Measurements from ENCODE around the gene MYO7B.
"Not testable (repeated sequence)": the region's sequence is repeated elsewhere in the genome, so short reads cannot be mapped to it uniquely, and the experiment has no call there.

Gene MYO7B

DNA sequence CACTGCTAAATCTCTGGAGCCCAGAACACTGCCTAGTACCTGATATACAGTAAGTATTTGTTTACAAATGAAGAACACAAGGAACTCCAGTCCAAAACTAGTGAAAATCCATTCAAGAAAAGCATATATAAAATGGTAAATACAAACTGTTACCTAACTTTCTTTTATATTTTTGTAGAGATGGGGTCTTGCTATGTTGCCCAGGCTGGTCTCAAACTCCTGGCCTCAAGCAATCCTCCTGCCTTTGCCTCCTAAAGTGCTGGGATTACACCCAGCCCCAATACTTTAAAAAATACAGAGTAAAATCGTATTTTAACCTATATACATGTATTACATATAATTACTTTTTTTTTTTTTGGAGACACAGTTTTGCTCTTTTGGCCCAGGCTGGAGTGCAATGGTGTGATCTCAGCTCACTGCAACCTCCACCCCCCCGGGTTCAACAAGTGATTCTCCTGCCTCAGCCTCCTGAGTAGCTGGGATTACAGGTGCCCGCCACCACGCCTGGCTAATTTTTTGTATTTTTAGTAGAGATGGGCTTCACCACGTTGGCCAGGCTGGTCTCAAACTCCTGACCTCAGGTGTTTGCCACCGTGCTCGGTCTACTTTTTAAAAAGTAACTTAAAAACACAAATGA is 11.2 kb upstream of the MYO7B start:
- FAIRE-seq = not testable (repeated sequence)

DNA sequence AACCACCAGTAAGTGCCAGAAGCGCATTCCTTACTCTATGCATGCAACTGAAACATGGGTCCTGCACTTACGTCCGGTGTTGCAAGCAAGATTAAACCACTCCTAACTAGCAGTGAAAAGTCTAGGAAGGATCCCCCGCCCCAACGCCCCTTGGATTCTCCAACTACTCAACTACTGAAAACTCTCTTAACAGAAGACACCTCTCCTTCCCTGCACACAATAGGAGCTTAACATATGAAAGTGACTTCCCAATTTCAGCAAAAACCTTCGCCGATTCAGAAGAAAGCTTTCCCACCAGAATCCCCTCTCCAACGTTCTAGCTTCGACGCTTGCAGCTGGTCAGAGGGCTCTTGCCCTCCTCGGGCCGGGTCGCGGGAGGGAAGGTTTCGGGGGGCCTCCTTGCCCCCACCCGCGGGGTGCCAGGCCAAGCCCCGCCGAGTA is 9.8 kb upstream of the MYO7B start:
- FAIRE-seq = no peak

DNA sequence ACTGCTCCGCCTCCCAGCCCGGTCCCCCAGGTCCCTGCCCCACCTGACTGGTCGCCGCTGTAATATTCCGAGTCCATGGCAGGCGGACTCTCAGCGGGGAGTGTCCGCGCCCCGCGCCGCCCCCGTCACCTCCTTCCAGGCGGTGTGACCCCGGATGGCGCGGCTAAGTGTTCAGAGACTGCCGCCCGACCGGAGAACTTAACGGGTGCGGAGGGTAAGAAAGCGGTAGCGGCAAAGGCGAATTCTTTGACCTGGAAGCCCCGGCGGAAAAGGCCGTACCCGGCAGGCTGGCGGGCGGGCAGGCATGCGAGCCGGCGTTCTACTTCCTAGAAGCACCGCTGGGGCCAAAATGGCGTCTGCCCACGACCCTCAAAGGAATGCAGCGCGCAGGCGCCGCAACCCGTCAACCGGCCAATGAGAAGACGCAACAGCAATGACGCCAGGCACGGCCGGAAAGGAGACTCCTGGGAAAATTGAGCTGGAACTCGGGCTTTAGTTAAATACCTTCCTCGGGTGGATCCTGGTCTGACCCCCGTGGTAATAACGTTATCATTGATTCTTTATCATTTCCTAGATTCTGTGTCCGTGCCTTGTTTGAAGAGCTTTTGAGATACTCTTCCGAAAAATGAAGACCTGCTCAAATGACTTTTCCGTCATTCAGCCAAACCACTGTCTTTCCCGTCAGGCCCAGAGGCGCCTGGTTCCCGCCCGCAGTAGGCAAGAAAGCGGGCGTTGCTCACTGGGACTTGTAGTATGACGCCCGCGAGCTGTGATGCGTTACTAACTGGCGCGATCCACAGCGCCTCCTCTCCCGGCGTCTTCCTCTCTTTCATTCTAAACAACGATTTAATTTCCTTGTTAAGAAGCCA is 9.1 kb upstream of the MYO7B start, which contains the start of gene IWS1:
IWS1 (minus strand) TSS at position 358 of the 869 bp plus-strand sequence; CDS start at position 77, 281 bp downstream.
- FAIRE-seq = peak; percentile 72

DNA sequence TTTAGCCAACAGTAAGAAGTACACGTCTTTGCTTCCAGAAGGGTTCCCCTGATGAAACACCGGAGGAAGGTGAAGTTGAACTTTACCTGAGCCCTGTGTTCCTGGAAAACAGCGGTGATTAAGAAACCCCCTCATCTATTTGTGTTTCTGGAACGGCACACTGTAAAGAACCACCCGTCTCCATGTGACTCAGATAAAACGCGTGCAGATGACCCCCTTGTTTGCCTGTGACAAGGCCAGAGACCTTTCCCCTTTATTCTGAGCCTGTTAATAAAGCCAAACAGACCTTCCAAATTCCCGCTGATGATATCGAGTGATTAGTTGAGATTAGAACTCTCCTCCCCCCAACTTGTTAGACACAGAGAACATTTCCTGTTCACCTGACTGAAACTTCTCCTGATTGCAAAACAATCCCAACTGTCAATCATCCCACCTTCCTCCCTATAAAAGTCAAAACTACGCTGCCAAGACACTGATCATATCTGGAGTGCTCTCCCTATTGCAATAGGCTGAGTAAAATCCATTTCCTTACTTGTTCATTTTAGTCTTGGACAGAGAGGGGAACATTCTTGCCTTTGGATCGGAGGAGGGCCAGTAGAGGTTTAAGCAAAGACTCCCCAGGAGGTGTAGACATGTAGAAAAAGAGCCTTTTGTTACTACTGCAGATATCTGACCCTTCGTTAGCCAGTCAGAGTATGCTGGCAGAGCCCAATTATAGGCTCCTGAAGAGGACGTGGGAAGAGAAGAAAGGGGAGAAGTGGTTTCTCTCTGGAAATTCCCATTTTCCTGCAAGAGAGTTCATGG is 8.3 kb upstream of the MYO7B start:
- no peak for FAIRE-seq

DNA sequence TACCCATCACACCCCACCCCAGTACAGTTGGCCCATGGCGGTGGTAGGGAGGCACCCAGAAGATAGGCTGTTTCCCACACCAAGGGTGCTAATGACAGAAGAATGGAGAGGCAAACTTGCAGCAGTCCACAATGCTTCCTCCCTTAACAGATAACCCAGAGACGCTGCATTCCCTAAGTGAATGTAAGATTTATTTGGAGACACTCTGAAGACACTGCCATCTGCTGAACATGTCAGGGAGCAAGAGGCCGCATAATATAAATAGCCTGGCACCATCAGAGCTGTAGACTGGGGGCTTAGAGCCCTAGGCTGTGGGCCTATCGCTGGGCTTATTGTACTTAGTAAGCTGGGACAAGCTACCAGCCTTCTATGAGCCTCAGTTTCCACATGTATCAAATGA is 7.0 kb upstream of the MYO7B start:
- no peak for FAIRE-seq

DNA sequence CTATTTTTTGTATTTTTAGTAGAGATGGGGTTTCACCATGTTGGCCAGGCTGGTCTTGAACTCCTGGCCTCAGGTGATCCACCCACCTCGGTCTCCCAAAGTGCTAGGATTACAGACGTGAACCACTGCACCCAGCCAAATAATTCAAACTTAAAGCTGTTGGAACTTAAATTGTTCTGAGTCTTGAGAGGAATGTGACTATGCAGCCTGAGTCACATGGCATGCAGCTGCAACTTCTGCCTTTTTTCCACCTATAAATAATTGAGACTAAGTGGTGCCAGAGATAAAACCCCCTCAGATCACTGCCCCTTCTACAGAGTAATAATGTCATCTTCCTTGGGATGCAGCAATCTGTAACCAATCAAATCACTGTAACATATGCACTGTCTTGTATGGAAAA is 6.1 kb upstream of the MYO7B start:
- FAIRE-seq = not testable (repeated sequence)

DNA sequence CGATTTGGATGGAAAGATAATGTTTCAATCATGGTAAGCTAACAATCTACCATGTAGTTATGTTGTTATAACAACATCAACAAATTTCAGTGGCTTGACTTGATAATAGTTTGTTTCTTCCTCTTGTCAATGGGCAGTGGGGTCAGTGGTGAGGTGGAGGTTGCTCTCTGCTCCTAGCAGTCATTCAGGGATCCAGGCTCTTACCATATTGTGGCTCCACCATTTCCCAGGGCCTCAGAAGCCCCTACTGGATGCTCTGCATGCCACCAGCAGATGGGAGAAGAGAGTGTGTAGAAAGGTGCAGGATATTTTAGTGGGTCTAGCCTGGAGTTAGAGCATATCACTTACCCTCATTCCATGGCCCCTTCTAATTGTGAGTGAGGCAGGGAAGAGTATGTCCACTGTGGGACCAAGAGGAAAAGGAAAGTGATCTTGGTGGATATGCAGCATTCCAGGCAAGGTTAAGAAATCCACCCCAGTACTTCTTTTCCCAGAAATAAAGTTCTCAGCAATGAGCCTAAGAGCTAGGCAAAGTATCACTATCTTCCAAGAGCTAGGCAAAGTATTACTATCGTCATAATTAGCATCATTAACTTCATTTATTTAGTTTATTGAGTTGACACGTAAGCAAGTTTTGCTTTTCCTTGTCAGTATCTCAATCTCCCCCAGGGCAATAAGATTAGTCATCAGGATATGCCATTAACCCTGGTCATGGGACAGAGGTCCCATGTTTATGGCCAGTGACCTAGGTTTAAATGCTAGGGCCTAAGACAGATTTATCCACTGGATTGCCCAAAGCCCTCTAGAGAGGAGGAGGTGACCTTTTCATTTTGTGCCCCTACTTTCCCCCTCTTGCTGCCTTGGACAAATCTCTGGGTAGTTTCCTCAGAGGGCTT is 5.0 kb upstream of the MYO7B start:
- FAIRE-seq = no peak

DNA sequence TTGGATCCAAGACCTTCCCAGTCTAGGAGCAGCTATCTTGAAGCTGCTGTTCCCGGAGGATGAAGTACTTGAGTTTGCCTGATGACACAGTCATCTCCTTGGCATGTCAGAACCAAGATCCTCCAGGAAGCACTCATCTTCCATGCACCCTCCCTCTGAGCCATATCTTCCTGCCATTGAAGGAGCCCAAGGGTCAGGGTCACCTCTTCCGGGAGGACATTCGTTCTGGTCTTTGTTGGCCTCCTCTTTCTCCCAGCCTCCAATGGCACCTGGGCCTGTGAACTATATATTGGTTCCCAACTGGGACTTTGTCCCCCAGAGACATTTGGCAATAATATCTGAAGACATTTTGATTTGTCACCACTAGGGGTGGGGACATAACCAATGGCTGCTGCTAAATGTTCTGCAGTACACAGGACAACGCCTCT is 4.2 kb upstream of the MYO7B start:
- FAIRE-seq = no peak

DNA sequence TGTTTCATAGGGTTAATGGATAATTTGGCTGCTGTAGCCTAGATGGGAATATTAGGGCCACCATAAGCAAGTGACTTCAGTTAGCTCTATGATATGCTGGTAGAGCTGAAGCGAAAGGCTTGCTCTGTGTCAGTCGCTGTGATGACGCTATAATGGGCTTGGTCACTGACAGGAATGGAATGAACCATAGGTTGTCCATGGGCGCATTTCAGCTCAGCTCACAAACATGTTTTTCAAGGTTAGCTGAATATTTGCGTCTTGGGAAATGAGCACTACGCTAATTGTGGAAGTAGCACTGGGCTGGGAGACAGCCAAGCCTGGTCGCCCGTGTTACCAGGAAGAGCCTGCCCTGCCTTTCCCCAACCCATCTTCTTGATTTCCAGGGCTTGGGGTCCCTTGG is 3.2 kb upstream of the MYO7B start:
- FAIRE-seq = no peak

DNA sequence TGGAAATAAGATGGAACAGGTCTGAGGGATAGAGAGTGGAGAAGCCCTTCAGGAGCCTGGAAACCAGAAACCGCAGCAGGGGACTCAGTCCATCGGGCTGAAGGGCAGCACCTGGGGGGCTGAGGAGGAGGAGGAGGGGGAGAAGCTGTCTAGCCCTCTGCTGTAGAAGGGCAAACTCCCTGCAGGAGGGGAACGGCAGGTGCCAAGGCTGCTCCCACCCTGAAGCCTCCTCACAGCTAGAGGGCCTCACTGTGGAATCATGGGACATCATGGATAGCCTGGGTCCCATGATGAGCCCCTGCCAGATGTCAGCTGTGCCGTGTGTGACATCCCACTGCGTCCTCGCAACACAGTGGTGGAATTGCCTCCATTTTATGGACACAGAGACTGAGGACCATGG is 435 bp downstream of the MYO7B start:
- no peak for FAIRE-seq

DNA sequence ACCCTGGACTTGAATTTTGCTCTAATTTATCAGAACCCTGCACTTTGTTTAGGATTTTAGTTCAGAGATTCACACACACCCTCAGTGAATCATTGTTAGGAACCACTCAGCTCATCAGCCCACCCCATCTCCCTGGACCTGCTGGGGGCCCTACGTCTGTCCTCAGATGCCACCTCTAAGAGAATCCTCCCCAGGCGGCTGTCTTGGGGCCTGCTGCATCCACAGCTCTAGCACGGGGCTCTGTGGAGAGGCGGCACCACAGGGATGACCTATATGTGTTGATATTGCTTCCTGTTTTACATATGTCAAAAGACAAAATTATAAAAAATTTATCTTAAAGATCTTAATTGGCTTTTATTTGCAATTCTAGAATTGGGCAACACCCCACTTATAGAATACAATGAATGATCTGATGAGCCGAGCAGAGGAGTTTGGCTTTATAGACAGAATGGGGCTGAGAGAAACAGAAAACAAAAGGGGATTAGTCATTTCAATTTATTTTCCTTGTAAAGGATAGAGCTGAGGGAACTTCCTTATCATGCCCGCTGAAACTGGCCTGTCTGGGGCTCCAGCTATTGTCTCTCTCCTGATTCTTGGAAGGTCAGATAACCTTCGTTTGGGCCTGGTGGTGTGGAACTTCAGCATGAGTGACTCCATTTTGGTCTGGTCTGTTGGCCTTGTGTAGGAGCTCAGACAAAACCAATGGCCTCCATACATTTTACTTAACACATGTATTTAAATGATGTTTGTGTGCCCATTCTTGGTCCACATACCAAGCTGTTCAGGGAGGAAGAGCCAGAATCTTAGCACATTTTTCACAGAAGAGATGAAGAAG is 1.4 kb downstream of the MYO7B start:
- FAIRE-seq = no peak

DNA sequence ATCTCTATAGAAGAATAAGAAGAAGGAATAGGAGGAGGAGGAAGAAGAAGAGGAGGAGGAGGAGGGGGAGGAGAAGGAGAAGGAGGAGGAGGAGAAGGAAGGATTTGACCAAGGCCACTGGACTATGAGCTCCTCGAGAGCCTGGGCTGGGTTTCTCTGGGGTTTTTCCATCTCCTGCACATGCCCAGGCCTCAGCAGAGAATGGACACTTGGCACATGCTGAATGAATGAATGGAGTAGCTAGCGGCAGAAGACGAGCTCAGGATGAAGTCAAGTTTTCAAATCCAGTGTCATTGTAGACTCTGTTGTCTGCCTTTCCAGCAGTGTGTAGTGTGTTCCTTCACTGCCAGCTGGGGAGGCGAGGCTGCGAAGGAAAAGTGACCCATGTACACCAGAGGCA is 2.2 kb downstream of the MYO7B start:
- FAIRE-seq = no peak

DNA sequence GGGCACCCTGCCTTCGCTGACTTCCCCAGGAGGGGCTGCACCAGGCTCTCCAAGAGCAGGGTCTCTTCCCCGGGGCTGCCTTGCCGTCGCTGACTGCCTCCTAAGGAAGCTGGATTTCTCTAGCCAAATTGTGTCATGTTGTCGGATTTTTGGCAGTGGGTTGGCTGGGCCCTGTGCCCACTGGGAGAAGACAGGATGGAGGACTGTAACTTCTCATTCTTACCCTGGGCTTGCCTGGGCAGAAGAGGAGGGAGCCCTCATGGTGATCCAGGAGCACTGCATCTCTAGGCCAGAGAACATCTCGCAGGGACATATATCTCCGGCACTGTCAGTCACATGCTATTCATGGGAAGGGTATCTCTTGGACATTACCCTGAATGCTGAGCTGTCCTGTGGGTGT is 6.3 kb downstream of the MYO7B start:
- FAIRE-seq = no peak

DNA sequence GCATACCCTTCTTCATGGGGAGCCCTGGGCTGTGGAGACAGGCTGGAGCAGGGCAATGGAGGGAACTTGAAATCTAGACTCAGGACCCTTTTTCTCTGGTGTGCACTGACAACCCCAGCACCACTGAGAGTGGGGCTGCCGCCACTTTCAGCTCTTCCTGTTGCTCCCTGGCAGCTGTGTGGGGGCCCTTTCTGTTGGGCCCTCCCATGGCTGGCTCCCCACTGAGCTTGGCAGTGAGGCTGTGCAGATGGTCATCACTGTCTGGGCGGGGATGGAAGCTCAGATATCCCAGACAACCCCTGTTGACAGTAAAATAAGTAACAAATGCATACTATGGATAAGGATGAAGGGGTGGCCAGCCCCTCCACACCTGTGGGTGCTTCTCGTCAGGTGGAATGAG is 6.7 kb downstream of the MYO7B start:
- no peak for FAIRE-seq

DNA sequence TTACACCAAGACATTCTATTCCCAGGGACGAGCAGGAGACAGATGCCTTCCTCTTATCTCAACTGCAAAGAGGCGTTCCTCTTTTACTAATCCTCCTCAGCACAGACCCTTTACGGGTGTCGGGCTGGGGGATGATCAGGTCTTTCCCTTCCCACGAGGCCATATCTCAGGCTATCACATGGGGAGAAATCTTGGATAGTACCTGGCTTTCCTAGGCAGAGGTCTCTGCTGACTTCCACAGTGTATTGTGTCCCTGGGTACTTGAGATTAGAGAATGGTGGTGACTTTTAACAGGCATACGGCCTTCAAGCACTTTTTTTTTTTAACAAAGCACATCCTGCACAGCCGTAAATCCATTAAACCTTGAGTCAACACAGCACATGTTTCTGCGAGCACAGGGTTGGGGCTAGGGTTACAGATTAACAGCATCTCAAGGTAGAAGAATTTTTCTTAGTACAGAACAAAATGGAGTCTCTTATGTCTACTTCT is 7.6 kb downstream of the MYO7B start:
- FAIRE-seq = not testable (repeated sequence)

DNA sequence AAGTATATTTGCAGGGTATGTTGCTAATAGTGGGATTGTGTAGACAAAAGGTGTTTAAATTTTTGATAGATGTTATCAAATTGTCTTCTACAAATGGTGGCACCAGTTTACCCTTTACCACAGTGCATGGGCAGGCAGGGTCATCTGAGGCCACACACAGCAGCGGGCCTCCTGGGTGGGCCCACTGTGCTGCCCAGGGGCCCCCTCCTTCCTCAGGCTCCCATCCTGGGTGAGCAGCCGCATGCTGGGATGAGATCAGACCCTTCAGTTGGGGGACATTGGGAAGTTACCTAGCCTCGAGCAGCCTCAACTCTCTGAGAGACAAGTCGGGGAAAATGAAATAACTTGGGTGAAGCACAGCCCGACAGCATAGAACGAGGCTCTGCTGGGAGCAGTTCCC is 9.7 kb downstream of the MYO7B start:
- FAIRE-seq = no peak

DNA sequence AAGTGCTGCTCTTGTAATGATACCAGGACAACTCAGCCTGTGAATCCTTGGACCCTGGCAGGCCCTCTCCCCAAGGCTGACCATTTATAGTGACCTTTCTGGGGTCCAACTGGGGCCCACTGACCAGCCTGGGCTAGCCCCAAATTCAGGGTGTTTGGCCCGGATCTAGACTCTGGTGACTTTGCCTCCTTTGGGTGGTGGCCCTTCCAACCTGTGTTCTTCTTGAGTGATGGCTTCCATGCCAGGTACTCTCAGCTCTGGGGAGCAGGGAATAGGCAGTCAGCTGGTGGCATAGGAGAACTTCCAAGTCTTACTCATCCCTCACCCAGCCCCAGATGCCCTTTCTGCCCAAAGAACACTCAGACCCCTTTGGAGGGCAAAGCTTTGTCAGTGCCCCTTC is 10.3 kb downstream of the MYO7B start:
- no peak for FAIRE-seq

DNA sequence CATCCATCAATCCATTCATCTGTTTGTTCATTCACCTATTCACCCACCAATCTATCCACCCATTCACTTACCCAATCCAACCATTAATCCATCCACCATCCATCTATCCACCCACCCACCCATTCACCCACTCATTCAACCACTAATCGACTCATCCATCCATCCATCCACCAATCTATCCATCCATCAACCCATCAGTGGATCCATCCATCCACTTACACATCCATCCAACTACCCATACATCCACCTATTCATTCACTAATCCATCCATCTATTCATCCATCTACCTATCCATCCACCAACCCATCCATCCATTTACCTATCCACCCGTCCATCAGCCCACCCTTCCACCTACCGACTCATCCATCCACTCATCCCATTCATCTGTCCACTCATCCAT is 11.3 kb downstream of the MYO7B start:
- FAIRE-seq = no peak

DNA sequence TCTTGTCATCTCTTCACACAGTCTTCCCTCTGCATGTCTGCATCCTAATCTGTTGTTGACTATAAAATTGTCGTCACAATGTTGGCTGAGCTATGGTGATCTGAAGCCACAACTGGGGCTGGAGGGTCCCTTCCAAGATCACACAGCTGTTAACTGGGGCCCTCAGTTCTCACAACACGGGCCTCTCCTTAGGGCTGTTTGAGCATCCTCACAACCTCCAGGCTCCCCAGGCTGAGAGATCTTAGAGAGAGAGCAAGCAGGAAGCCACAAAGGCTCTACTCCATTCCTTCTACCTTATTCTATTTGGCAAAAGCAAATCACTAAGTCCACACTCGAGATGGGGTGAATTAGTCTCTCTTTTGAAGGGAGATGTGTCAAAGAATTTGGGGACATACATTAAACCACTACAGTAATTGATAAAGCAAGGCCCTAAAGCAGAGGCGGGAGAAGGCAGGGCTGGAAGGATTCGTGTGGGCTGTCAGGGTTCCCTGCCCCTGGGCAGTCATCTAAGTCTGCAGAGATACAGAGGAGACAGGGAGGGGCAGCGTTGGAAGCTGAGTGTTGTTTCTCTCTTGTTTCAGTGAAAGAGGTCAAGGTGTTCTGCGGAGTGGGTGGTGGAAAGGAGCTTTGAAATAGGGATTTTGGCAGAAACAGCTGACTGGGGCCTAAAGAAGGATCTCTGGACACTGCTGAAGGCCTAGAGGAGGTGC is 15.9 kb downstream of the MYO7B start:
- FAIRE-seq = no peak

DNA sequence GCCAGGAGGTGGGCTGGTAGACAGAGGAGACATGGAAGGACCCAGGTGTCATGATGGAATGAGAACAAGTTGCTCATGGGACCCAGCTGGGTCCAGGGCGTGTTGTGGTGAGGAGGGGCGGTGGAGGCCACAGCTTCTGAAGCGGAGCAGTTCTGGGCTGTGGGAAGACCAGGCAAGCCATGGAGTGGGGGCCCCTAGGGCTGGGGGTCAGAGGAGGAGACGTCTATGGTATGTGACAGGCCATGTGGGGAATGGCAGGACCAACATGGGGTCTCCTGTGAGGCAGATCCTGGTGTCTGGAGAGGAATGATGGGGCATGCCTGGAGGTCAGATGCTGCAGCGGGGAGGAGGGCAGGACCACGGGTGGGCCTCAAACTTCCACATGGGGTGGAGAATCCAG is 16.9 kb downstream of the MYO7B start:
- no peak for FAIRE-seq

Data from endometrium (tissue), 2 donors.